Stimulated activated CD8-positive, alpha-beta memory T cell treated with anti-CD3 and anti-CD28 coated beads, Interleukin-15, amount 100 ng/mL, for 1 hour (primary cell): ENCODE data around the gene TSPAN3.

Source experiments
- DNase-seq: peaks from one replicate; pipeline ENCODE4 v3.0.0-alpha.2; 2020; ENCODE audit warnings: low read depth

TSPAN3 gene

GRCh38 chr15:77009646-77010311 lies 61.1 kb downstream of the TSPAN3 start:
- DNase-seq = no peak

GRCh38 chr15:77009176-77009575 lies 61.7 kb downstream of the TSPAN3 start:
- no peak for DNase-seq

- DNase-seq = no peak
Measured at GRCh38 chr15:77004189-77004588, 66.7 kb downstream of the TSPAN3 start.

- DNase-seq = peak; percentile 44
Measured at GRCh38 chr15:77002954-77003912, 67.7 kb downstream of the TSPAN3 start.

DNA sequence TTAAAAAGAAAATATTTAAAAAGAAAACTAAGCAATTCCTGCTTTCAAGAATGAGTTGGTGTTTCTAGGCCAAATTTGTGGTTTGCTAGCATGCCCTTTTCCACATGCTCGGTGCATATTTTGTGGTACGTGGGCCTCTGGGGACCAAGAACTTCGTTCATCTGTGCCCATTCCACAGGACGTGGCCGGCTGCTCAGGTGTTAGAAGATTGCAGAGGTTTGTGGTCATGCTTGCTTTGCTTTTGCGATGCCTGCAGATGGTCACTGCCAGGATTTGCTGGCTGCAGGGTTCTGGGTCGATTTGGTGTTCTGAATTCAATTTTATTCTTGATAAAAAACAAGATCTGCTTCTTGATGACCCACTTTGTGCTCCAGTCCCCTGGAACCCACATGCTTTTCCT lies 68.5 kb downstream of the TSPAN3 start:
- DNase-seq = no peak

DNA sequence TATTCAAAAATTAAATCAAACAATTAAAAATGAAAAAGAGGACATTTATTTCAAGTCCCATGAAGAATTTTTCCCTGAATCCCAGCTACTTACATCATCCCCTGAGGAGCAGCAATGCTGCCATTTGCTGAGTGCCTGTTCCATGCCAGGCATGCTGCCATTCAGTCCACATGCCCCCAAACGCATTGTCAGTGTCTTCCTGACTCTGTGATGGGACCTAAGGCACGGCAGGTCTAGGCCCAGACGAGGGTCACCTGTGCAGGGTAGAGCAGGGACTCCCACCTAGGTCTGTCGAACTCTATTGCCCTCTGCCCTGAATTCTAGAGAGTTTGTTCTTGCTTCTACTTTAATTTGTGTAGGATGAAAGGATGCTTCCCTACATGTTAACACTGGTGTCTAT lies 68.9 kb downstream of the TSPAN3 start:
- DNase-seq = no peak

DNA sequence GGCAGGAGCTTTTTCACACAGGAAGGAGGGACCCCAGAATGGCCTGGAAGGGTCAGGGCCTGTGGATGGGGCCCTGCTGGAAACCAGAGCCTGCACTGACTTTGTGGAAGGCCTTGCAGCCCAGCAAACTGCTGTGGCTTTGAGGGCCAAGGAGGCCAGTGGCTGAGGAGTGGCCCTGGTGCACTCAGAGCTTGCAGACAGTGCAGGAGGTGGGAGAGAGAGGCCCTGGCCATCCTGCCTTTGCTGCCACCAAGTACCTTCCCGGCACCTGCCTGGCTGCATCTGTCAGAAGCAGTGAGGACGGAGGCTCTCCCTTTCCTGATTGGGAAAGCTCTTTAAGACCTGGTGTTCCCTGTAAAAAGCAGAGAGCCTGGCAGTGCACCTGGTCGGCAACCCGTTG lies 69.6 kb downstream of the TSPAN3 start:
- DNase-seq = no peak

- DNase-seq = no peak
Measured at GRCh38 chr15:76999996-77000395, 70.9 kb downstream of the TSPAN3 start.

DNA sequence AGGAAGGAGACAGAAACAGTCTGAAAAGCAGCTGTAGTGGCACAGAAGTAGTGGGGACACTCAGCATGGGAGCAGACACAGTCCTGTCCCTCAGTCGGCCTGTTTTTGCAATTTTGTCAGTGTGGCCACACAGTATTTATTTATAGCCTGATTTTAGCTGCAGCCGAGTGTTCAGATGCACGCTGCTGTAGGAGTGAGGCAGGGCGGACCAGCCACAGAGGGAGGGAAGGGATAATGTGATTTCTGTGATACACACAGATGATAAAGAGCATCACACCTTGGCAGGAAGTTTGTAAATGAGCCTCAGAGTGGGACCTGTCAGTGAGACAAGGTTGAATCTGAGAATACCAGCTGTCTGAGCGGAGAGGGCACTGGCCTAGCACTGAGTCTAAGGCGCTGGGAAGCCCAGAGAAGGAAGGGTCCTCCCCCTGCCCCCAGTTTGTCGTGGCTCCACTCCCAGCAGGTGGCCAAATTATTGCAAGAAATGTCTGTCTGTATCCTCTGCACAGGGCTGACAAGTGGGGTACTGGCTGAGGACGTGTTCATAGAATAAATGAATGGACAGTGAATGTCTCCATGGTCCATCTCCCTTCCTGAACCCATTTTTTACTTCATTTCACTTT lies 72.1 kb downstream of the TSPAN3 start:
- no peak for DNase-seq

- DNase-seq = no peak
Measured at GRCh38 chr15:76996526-76997401, 74.1 kb downstream of the TSPAN3 start.

DNA sequence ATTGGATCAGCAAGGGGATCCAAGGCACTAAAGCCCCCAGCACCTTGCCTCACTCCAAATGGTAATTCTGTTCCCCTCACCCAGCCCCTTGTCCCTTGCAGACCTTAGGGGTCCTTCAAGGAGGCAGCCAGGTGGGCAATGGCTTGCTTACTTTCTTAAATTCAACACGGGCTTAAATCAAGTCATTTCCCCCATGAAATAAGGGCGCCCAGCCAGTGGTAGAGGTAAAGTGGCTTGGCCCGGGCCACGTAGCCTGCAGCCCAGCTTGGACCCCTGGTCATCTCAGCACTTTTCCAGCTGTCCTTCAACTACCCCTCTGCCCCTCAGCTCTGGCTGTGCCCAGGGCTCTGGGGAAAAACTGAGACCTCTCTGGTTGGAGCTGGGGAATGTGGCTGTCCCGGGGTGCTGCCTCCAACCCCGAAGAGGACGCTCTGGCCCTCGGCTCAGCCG lies 74.8 kb downstream of the TSPAN3 start:
- no peak for DNase-seq

GRCh38 chr15:76994971-76995945 lies 75.7 kb downstream of the TSPAN3 start, which contains the start of gene PSTPIP1:
Gene PSTPIP1 (plus strand): TSS chr15:76995126. CDS start chr15:76995574, 448 bp downstream.
- DNase-seq = no peak

GRCh38 chr15:76994496-76994895 lies 76.4 kb downstream of the TSPAN3 start:
- DNase-seq = no peak

- DNase-seq = no peak
Measured at GRCh38 chr15:76994001-76994400, 76.9 kb downstream of the TSPAN3 start.

GRCh38 chr15:76993114-76993725 lies 77.7 kb downstream of the TSPAN3 start:
- no peak for DNase-seq

GRCh38 chr15:76991741-76992645 lies 78.9 kb downstream of the TSPAN3 start:
- DNase-seq = no peak
